Nephron progenitor cell (in vitro differentiated cells): ENCODE data around the gene CHRND.

Experiments used
- DNase-seq: peaks from one replicate; pipeline ENCODE4 v3.0.0; 2021
- H3K27ac Mint-ChIP-seq: 2 replicates; pipeline ENCODE4 v1.8.0; 2021; ENCODE audit warnings: mild to moderate bottlenecking, moderate library complexity, mixed read lengths
- H3K27me3 Mint-ChIP-seq: 2 replicates; pipeline ENCODE4 v1.8.0; 2021; ENCODE audit warnings: mild to moderate bottlenecking, low read depth, mixed read lengths; ENCODE audit not compliant: poor library complexity
- H3K36me3 Mint-ChIP-seq: 2 replicates; pipeline ENCODE4 v1.8.0; 2021; ENCODE audit warnings: low read depth, mixed read lengths
- H3K4me1 Mint-ChIP-seq: 2 replicates; pipeline ENCODE4 v1.8.0; 2021; ENCODE audit warnings: mixed read lengths
- H3K4me3 Mint-ChIP-seq: 2 replicates; pipeline ENCODE4 v1.8.0; 2021; ENCODE audit warnings: mild to moderate bottlenecking, moderate library complexity, mixed read lengths
- H3K9me3 Mint-ChIP-seq: 2 replicates; pipeline ENCODE4 v1.8.0; 2021; ENCODE audit warnings: mild to moderate bottlenecking, moderate library complexity, mixed read lengths
- TF ChIP-seq, protein P1 (sequence below): fragments of 200-600 bp; sonication (generic); IDR thresholded peaks from 2 replicates; pipeline ENCODE4 v1.5.0; 2021; ENCODE audit warnings: antibody characterized with exemption

CHRND gene

GRCh38 chr2:232543928-232544631 lies 18.1 kb downstream of the CHRND start:
- TF ChIP-seq, protein P1, sequence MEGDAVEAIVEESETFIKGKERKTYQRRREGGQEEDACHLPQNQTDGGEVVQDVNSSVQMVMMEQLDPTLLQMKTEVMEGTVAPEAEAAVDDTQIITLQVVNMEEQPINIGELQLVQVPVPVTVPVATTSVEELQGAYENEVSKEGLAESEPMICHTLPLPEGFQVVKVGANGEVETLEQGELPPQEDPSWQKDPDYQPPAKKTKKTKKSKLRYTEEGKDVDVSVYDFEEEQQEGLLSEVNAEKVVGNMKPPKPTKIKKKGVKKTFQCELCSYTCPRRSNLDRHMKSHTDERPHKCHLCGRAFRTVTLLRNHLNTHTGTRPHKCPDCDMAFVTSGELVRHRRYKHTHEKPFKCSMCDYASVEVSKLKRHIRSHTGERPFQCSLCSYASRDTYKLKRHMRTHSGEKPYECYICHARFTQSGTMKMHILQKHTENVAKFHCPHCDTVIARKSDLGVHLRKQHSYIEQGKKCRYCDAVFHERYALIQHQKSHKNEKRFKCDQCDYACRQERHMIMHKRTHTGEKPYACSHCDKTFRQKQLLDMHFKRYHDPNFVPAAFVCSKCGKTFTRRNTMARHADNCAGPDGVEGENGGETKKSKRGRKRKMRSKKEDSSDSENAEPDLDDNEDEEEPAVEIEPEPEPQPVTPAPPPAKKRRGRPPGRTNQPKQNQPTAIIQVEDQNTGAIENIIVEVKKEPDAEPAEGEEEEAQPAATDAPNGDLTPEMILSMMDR = no peak
- peaks cover 35% of the 10 kb centered on the region for H3K4me1 Mint-ChIP-seq
- no peaks in the 10 kb centered on the region for H3K27me3 Mint-ChIP-seq
- peaks cover 52% of the 10 kb centered on the region for H3K36me3 Mint-ChIP-seq
- H3K27ac Mint-ChIP-seq = peak overlapping the region; percentile 64
- no peak for DNase-seq
- no peak overlapping the region for H3K4me3 Mint-ChIP-seq
- peaks cover 27% of the 10 kb centered on the region for H3K9me3 Mint-ChIP-seq

GRCh38 chr2:232544674-232545073 lies 18.7 kb downstream of the CHRND start:
- TF ChIP-seq, protein P1 = no peak
- peaks cover 58% of the 10 kb centered on the region for H3K36me3 Mint-ChIP-seq

GRCh38 chr2:232545511-232546375 lies 19.8 kb downstream of the CHRND start:
- Mint-ChIP-seq H3K36me3 (peaks cover 61% of the 10 kb centered on the region), H3K9me3 (peaks cover 39% of the 10 kb centered on the region), H3K4me1 (peaks cover 28% of the 10 kb centered on the region), H3K4me3 (no peak overlapping the region), H3K27ac (no peak overlapping the region), H3K27me3 (no peaks in the 10 kb centered on the region)
- no peak for DNase-seq
- TF ChIP-seq, protein P1 = no peak

More at GRCh38 chr2:232544674-232545073, 18.7 kb downstream of the CHRND start:
- H3K4me3 Mint-ChIP-seq = no peak overlapping the region
- no peaks in the 10 kb centered on the region for H3K27me3 Mint-ChIP-seq
- peaks cover 33% of the 10 kb centered on the region for H3K9me3 Mint-ChIP-seq
- DNase-seq = no peak
- peaks cover 33% of the 10 kb centered on the region for H3K4me1 Mint-ChIP-seq
- peak overlapping the region; percentile 80 for H3K27ac Mint-ChIP-seq

DNA sequence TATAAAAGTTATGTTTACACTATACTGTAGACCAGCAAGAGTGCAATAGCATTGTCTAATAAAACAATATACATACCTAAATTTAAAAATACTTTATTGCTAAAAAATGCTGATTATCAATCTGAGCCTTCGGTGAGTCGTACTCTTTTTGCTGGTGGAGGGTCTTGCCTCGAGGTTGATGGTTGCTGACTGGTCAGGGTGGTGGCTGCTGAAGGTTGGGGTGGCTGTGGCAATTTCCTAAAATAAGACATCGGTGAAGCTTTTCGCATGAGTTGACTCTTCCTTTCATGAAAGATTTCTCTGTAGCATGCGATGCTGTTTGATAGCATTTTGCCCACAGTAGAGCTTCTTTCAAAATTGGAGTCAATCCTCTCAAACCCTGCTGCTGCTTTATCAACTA lies 22.0 kb downstream of the CHRND start:
- Mint-ChIP-seq H3K27ac (no peak overlapping the region), H3K4me1 (peaks cover 25% of the 10 kb centered on the region), H3K4me3 (no peak overlapping the region), H3K9me3 (peaks cover 39% of the 10 kb centered on the region), H3K27me3 (no peaks in the 10 kb centered on the region), H3K36me3 (peaks cover 68% of the 10 kb centered on the region)
- no peak for DNase-seq
- TF ChIP-seq, protein P1 = no peak

- no peak for DNase-seq
- Mint-ChIP-seq H3K27ac (peak overlapping the region; percentile 98), H3K4me1 (peaks cover 28% of the 10 kb centered on the region), H3K9me3 (peaks cover 39% of the 10 kb centered on the region), H3K36me3 (peaks cover 75% of the 10 kb centered on the region), H3K4me3 (peak overlapping the region; percentile 97), H3K27me3 (no peaks in the 10 kb centered on the region)
- TF ChIP-seq, protein P1 = no peak
Measured at GRCh38 chr2:232549655-232550353, 23.8 kb downstream of the CHRND start.
